ENCODE measurements around the gene RUVBL1.

Gene RUVBL1

DNA sequence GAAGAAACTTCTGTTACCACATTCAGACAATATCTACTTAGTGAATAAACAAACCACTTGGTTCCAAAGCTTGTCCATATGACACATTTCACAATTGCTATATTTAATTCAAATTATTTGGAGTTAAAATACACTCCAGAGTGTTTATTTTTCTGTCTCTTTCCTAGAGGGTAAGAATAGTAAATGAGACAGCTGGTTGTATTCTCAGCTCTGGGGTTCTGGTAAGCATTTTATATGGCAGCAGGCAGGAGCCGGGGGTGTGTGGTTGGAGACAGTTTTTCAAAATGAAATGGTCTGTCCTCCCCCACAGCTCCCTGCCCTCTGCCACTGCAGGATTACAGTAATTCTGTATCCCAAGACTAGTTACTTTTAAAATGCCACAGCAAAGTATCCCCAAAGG lies 82.3 kb downstream of the RUVBL1 start:
- H3K4me3 ChIP-seq (ENCODE audit: low read depth, low read length): no peak overlapping the region
- TF ChIP-seq, protein P1, sequence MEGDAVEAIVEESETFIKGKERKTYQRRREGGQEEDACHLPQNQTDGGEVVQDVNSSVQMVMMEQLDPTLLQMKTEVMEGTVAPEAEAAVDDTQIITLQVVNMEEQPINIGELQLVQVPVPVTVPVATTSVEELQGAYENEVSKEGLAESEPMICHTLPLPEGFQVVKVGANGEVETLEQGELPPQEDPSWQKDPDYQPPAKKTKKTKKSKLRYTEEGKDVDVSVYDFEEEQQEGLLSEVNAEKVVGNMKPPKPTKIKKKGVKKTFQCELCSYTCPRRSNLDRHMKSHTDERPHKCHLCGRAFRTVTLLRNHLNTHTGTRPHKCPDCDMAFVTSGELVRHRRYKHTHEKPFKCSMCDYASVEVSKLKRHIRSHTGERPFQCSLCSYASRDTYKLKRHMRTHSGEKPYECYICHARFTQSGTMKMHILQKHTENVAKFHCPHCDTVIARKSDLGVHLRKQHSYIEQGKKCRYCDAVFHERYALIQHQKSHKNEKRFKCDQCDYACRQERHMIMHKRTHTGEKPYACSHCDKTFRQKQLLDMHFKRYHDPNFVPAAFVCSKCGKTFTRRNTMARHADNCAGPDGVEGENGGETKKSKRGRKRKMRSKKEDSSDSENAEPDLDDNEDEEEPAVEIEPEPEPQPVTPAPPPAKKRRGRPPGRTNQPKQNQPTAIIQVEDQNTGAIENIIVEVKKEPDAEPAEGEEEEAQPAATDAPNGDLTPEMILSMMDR (IDR thresholded peaks at IDR 0.05; ENCODE audit: low read depth, low read length): no peak

- TF ChIP-seq, protein P1 (IDR thresholded peaks at IDR 0.05; ENCODE audit: low read depth, low read length): no peak
- H3K4me3 ChIP-seq (ENCODE audit: low read depth, low read length): no peak overlapping the region
Measured at GRCh38 chr3:128040660-128041059, 83.0 kb downstream of the RUVBL1 start.

DNA sequence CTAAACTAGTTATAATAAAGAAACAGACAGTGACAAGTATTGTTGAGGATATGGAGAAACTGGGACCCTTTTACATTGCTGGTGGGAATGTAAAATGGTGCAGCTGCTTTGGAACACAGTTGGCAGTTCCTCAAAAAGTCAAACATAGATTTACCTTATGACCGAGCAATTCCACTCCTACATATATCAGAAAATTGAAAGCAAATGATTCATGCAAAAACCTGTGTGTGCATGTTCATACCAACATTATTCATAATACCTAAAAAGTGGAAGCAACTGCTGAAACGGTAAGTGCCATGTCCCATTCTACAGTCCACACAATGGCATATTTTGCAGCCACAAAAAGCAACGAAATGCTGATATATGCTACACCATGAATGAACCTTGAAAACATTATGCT lies 83.6 kb downstream of the RUVBL1 start:
- TF ChIP-seq, protein P1 (IDR thresholded peaks at IDR 0.05; ENCODE audit: low read depth, low read length): no peak
- no peak overlapping the region for H3K4me3 ChIP-seq (ENCODE audit: low read depth, low read length)

DNA sequence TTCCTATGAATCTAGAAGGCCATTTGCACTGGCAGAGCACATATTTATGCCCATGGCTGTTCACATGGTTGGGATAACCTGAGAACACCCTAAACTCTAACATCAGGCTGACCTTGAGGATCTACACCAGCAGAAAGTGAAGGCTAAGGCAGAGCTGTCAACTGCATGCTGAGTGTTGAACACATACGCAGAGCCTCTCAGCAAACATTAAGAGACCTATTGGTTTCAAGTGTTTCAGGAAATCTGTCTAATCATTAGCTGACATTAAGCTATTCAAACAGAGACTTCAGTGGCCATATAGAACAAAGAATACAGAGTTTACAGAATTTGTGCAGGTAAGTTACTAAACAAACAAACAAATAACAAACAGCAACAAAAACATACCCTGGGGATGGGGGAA lies 87.5 kb downstream of the RUVBL1 start:
- H3K4me3 ChIP-seq (ENCODE audit: low read depth, low read length): no peak overlapping the region

DNA sequence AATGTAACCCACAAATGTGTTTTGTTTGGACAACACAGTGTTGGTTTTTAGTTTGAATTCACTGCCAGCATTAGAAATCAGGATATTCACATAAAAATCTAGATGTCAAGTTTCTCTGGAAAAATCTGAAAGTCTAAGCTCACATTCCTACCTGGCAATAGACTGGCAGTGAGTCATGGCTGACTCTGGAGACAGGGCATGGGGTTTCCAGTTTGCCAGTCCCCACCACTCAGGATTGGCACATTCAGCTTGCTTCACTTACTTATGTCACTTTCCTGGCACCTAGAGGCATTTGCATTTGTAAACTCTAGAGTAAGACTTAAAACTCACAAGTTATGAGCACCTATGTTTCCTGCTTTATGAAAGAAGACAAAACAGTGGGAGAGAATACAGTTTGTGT lies 90.5 kb downstream of the RUVBL1 start:
- no peak overlapping the region for H3K4me3 ChIP-seq (ENCODE audit: low read depth, low read length)
- TF ChIP-seq, protein P1 (IDR thresholded peaks at IDR 0.05; ENCODE audit: low read depth, low read length): no peak

More for the DNA sequence above, 87.5 kb downstream of the RUVBL1 start:
- TF ChIP-seq, protein P1 (IDR thresholded peaks at IDR 0.05; ENCODE audit: low read depth, low read length): no peak

All from WI38 (cell line).